ENCODE results near the gene WDR5.

DNA sequence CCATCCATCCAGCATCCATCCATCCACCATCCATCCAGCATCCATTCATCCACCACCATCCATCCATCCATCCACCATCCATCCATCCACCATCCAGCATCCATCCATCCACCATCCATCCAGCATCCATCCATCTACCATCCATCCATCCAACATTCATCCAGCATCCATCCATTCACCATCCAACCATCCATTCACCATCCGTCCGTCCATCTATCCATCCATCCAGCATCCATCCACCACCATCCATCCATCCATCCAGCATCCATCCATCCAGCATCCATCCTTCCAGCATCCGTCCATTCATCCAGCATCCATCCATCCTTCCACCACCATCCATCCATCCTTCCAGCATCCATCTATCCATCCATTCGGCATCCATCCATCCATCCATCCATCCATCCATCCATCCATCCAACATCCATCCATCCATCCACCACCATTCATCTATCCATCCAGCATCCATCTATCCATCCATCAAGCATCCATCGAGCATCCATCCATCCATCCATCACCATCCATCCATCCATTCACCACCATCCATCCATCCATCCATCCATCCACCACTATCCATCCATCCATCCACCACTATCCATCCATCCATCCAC is 32.4 kb upstream of the WDR5 start:
- TF ChIP-seq CTCF (IDR thresholded peaks at IDR 0.05) (no peak), POLR2A (IDR thresholded peaks at IDR 0.05) (no peak)
